Heart left ventricle (tissue), 16 donors: Measurements from ENCODE around the gene WARS2. TPM values are rescaled to one million over a fixed set of nuclear protein-coding genes. Genes with fewer than 3 reads are reported as not detected.

Experiments used
- ATAC-seq, 4 donors: fragments of 200-7000 bp; cut with Tn5 transposase; one replicate each; pipeline ENCODE4 v1.9.1; 2020 to 2022; ENCODE audit warnings: moderate library complexity in 4 of 4, mild to moderate bottlenecking in 3 of 4, moderate number of reproducible peaks in 1 of 4
- DNase-seq, 5 donors: peaks; one replicate each; pipeline ENCODE4 v3.0.0-alpha.2; 2020
- H3K27ac ChIP-seq, 12 donors: fragments of 200-600 bp; sonication (generic) in 4 of 12; one replicate each; pipeline versions ENCODE4 v1.5.0 to v1.8.0; 2016 to 2022; ENCODE audit warnings: mild to moderate bottlenecking in 2 of 12
- H3K27me3 ChIP-seq, 9 donors: fragments of 200-600 bp; sonication (generic) in 2 of 9; one replicate each; pipeline versions ENCODE4 v1.5.1 to v1.8.0; 2016 to 2022; ENCODE audit warnings: mild to moderate bottlenecking in 3 of 9
- H3K36me3 ChIP-seq, 9 donors: fragments of 200-600 bp; sonication (generic) in 2 of 9; one replicate each; pipeline versions ENCODE4 v1.5.0 to v1.8.0; 2018 to 2022; ENCODE audit warnings: mild to moderate bottlenecking in 2 of 9
- H3K4me1 ChIP-seq, 12 donors: fragments of 200-600 bp; sonication (generic) in 4 of 12; one replicate each; pipeline versions ENCODE4 v1.5.0 to v1.8.0; 2016 to 2022; ENCODE audit warnings: mild to moderate bottlenecking in 3 of 12
- H3K4me3 ChIP-seq, 12 donors: fragments of 200-600 bp; sonication (generic) in 4 of 12; one replicate each; pipeline versions ENCODE4 v1.5.0 to v1.8.0; 2017 to 2022; ENCODE audit warnings: mild to moderate bottlenecking in 9 of 12, moderate library complexity in 4 of 12
- H3K9me3 ChIP-seq, 12 donors: fragments of 200-600 bp; sonication (generic) in 4 of 12; one replicate each; pipeline versions ENCODE4 v1.5.0 to v1.8.0; 2016 to 2022; ENCODE audit warnings: mild to moderate bottlenecking in 1 of 12
- CTCF ChIP-seq, 12 donors: fragments of 200-600 bp; sonication (generic) in 4 of 12; IDR thresholded peaks; one replicate each; pipeline versions ENCODE4 v1.5.0 to v1.8.0; 2018 to 2022; ENCODE audit warnings: antibody characterized with exemption in 12 of 12, mild to moderate bottlenecking in 5 of 12
- POLR2A ChIP-seq, 2 donors: fragments of 450-650 bp; IDR thresholded peaks; one replicate each; pipeline ENCODE4 v1.6.1; 2017; ENCODE audit warnings: antibody characterized with exemption in 2 of 2, mild to moderate bottlenecking in 2 of 2, moderate library complexity in 2 of 2
- WGBS, 4 donors: extraction: QIAGEN DNeasy Blood & Tissue Kit in 2 of 4; methylation state at CpG; one replicate each; pipeline versions ENCODE4 v1.1.5 to v1.1.7; 2013 to 2018; 5-methylcytosine and 5-hydroxymethylcytosine counted together
- intact Hi-C, 10 donors: fragments of 100-400 bp; cut with DNase I; formaldehyde crosslinking; loops; one replicate each; pipeline versions ENCODE4 v1.11.1 to v1.14.2; 2022
- polyA plus RNA-seq, 2 donors: library from polyadenylated mRNA; stranded (reverse); fragments of 200-250 nt; gene quantifications; one replicate each; pipeline ENCODE4 v1.2.3, GENCODE V29; 2013
- total RNA-seq, 9 donors: library from RNA; depleted of rRNA in 2 of 9; stranded (reverse); fragments of >200 nt in 2 of 9; fragmentation: NEBNext Ultra II Directional in 3 of 9; extraction: Animal tissue kit (Norgen Biotek cat#: 25700) in 3 of 9; gene quantifications; one replicate each; pipeline versions ENCODE4 v1.1.0 to v1.2.4, GENCODE V29; 2016 to 2023
- donor health status: ischemic (EF 13 %, LVEDD 7.1; RV severe dilation, severe dysfunction).
- donor health status: healthy with polysubstance abuse.
- donor health status: DM: no; HTN: yes; CAD: no.
- donor health status: DM: no; HTN: no; CAD: no.
- donor health status: ischemic (EF 25% LVEDD 6.9; RV normal size, moderate dysfunction).
- donor health status: ischemic (EF 25% LVEDD 5.7; RV mildly dilated, moderate dysfunction).
- donor health status: healthy.
- donor health status: DM: yes; HTN: yes; CAD: no.
- donor health status: ischemic (EF 35%, LVEDD 5.7; RV mildly dilated, moderate dysfunction).
- donor health status: nonischemic (EF 11% LVEDD 7.7; RV severe dilation, severe dysfunction).
- donor health status: DM: yes; HTN: yes; CAD: no.
- donor health status: PGD.
- donor health status: ischemic (EF 29% LVEDD 5.4; RV normal size, mild dysfunction).
- donor health status: nonischemic (EF 23%, LVEDD 6.1; RV moderate dilation, normal function).

Gene WARS2
- total and polyA plus RNA-seq, 11 donors: 3.9 to 15.5 (median 11.9) TPM

GRCh38 chr1:118999348-119000071, 140.9 kb downstream of the WARS2 start:
- Histone ChIP-seq H3K4me1 (peaks cover 0 to 21% (median 8%) of the 10 kb centered on the region in 12 donors), H3K27me3 (peaks cover 39 to 99% (median 93%) of the 10 kb centered on the region in 9 donors), H3K4me3 (no peak overlapping the region), H3K27ac (no peak overlapping the region), H3K9me3 (no peaks in the 10 kb centered on the region), H3K36me3 (no peaks in the 10 kb centered on the region)
- no peak for DNase-seq
- no peak for ATAC-seq
- 9 to 18% (median 13%) methylated on average over 27 of the region's 27 CpGs for WGBS, 4 donors
- TF ChIP-seq CTCF (IDR thresholded peaks at IDR 0.05) (no peak), POLR2A (IDR thresholded peaks at IDR 0.05) (no peak)
- intact Hi-C loops: loop anchor here in 5 of 10 donors (10.0 kb wide), 3 partner anchors 695 to 845 kb away; no protein-coding TSS in a partner anchor

- DNase-seq (no peak), ATAC-seq (no peak)
- 34 to 65% (median 41%) methylated on average over 2 of the region's 2 CpGs for WGBS, 4 donors
- intact Hi-C loops: no loop called here
- peaks cover 29 to 99% (median 93%) of the 10 kb centered on the region in 9 donors for H3K27me3 ChIP-seq
- H3K36me3 ChIP-seq: no peaks in the 10 kb centered on the region
- peaks cover 0 to 22% (median 8%) of the 10 kb centered on the region in 12 donors for H3K4me1 ChIP-seq
- H3K9me3 ChIP-seq: no peaks in the 10 kb centered on the region
- no peak overlapping the region for H3K27ac ChIP-seq
- no peak overlapping the region for H3K4me3 ChIP-seq
- TF ChIP-seq POLR2A (IDR thresholded peaks at IDR 0.05) (no peak), CTCF (IDR thresholded peaks at IDR 0.05) (no peak)
Observed at GRCh38 chr1:118998171-118998570, 142.3 kb downstream of the WARS2 start.

- peaks cover 30 to 99% (median 93%) of the 10 kb centered on the region in 9 donors for H3K27me3 ChIP-seq
- no peak for ATAC-seq
- 10 to 28% (median 22%) methylated on average over 7 of the region's 7 CpGs for WGBS, 4 donors
Observed at GRCh38 chr1:118997225-118997624, 143.2 kb downstream of the WARS2 start.

More at GRCh38 chr1:118997225-118997624, 143.2 kb downstream of the WARS2 start:
- no peaks in the 10 kb centered on the region for H3K36me3 ChIP-seq
- DNase-seq: no peak
- intact Hi-C loops: no loop called here
- TF ChIP-seq POLR2A (IDR thresholded peaks at IDR 0.05): no peak
- TF ChIP-seq CTCF (IDR thresholded peaks at IDR 0.05): no peak
- H3K9me3 ChIP-seq: no peaks in the 10 kb centered on the region
- H3K4me3 ChIP-seq: no peak overlapping the region
- peaks cover 0 to 26% (median 8%) of the 10 kb centered on the region in 12 donors for H3K4me1 ChIP-seq
- H3K27ac ChIP-seq: no peak overlapping the region
